Duodenal mucosa (tissue), 2 donors: ENCODE measurements around the gene TBPL2.

Experiments used
- H3K27ac ChIP-seq: one replicate; pipeline ENCODE4 v1.7.0; 2013; ENCODE audit warnings: low read depth, low read length
- H3K27me3 ChIP-seq, 2 donors: one replicate each; pipeline ENCODE4 v1.7.0; 2013; ENCODE audit warnings: low read length in 2 of 2, control low read depth in 1 of 2; ENCODE audit not compliant: insufficient read depth in 2 of 2, control insufficient read depth in 1 of 2
- H3K36me3 ChIP-seq, 2 donors: one replicate each; pipeline ENCODE4 v1.7.0; 2013; ENCODE audit warnings: low read length in 2 of 2, control low read depth in 1 of 2; ENCODE audit not compliant: insufficient read depth in 2 of 2, control insufficient read depth in 1 of 2
- H3K4me1 ChIP-seq, 2 donors: one replicate each; pipeline ENCODE4 v1.7.0; 2013; ENCODE audit warnings: low read length in 2 of 2, control low read depth in 1 of 2; ENCODE audit not compliant: insufficient read depth in 2 of 2, control insufficient read depth in 1 of 2
- H3K4me3 ChIP-seq, 2 donors: one replicate each; pipeline ENCODE4 v1.7.0; 2013; ENCODE audit warnings: low read length in 2 of 2, low read depth in 1 of 2
- H3K9ac ChIP-seq, 2 donors: one replicate each; pipeline ENCODE4 v1.7.0; 2013; ENCODE audit warnings: low read length in 2 of 2, low read depth in 1 of 2
- H3K9me3 ChIP-seq, 2 donors: one replicate each; pipeline ENCODE4 v1.7.0; 2013; ENCODE audit warnings: low read length in 2 of 2, control low read depth in 1 of 2; ENCODE audit not compliant: control insufficient read depth in 1 of 2

TBPL2 gene

GRCh38 chr14:55411426-55412389, 28.7 kb downstream of the TBPL2 start, which contains the start of gene ATG14:
ATG14 (minus strand) TSS chr14:55411830; CDS start chr14:55411822, 8 bp downstream.
- Histone ChIP-seq H3K4me1 (peaks cover 18 to 19% of the 10 kb centered on the region in 2 donors), H3K9me3 (no peaks in the 10 kb centered on the region), H3K27ac (peak within 1 kb of the TSS; percentile 71), H3K4me3 (peak within 1 kb of the TSS; percentile 87 to 96), H3K36me3 (peaks cover 0 to 2% of the 10 kb centered on the region in 2 donors), H3K27me3 (no peaks in the 10 kb centered on the region), H3K9ac (peak within 1 kb of the TSS; percentile 88 to 93)

GRCh38 chr14:55410876-55411275, 29.5 kb downstream of the TBPL2 start:
- Histone ChIP-seq H3K4me3 (peak overlapping the region; percentile 87 to 96), H3K9ac (peak overlapping the region; percentile 88 to 93), H3K27ac (no peak overlapping the region), H3K4me1 (peaks cover 17 to 19% of the 10 kb centered on the region in 2 donors), H3K9me3 (no peaks in the 10 kb centered on the region), H3K27me3 (no peaks in the 10 kb centered on the region), H3K36me3 (peaks cover 0 to 2% of the 10 kb centered on the region in 2 donors)

DNA sequence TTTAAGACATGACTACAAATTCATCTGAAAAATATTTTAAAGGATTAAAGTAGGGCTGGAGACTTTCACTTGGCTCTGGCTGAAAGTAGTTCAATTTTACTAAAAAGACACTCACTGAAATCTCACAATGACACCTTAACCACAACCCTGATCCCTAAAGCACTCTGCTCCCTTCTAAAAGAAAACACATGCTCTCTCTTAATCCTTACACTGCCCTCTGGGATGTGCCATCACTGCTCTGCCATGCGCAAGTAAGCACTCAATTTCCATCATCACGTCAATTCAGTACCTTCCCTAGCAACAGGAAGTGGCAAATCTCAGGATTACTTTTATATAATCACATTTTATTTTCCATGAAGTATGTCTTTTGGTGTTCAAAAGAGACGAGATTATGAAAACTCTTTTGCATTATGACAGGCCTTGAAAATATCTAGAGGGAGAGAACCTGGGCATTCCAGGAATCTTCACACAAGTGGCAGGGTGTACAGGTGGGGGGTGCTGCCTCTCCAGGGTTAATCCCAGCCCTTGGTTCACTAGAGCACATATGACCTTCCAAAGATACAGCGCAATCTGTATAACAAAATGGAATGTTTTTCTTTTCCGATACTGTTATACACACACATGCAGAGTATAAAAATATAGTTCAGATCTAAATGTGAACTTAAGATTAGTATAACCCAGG, 36.1 kb downstream of the TBPL2 start:
- Histone ChIP-seq H3K4me3 (no peak overlapping the region), H3K4me1 (no peaks in the 10 kb centered on the region), H3K36me3 (peaks cover 0 to 2% of the 10 kb centered on the region in 2 donors), H3K27me3 (no peaks in the 10 kb centered on the region), H3K9me3 (no peaks in the 10 kb centered on the region), H3K9ac (no peak overlapping the region), H3K27ac (no peak overlapping the region)

DNA sequence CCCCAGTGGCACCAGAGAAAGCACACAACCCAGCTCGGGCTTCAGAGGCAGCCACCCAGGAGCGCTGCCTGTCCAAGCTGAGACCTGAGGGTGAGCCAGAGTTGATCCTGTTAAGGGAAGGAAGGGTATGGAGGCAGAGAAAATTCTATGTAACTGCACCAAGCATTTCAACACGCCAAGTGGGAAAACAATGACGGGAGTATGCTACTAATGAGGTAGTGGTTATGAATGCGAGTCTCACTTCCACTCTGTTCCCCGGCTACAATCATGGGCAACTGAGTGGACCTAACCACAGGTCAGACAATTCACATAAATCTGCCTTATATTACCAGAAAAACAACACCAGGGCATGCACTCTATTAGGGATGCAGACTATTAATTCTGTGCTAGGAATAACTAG, 38.7 kb downstream of the TBPL2 start:
- no peaks in the 10 kb centered on the region for H3K9me3 ChIP-seq
- H3K27me3 ChIP-seq: no peaks in the 10 kb centered on the region
- H3K36me3 ChIP-seq: no peaks in the 10 kb centered on the region
- H3K4me1 ChIP-seq: no peaks in the 10 kb centered on the region
- no peak overlapping the region for H3K27ac ChIP-seq
- H3K4me3 ChIP-seq: no peak overlapping the region
- H3K9ac ChIP-seq: no peak overlapping the region

- Histone ChIP-seq H3K4me1 (no peaks in the 10 kb centered on the region), H3K9ac (no peak overlapping the region), H3K27me3 (no peaks in the 10 kb centered on the region), H3K27ac (no peak overlapping the region), H3K9me3 (no peaks in the 10 kb centered on the region), H3K36me3 (peaks cover 0 to 11% of the 10 kb centered on the region in 2 donors), H3K4me3 (no peak overlapping the region)
These were observed 40.6 kb downstream of the TBPL2 start for GRCh38 chr14:55399852-55400251.

DNA sequence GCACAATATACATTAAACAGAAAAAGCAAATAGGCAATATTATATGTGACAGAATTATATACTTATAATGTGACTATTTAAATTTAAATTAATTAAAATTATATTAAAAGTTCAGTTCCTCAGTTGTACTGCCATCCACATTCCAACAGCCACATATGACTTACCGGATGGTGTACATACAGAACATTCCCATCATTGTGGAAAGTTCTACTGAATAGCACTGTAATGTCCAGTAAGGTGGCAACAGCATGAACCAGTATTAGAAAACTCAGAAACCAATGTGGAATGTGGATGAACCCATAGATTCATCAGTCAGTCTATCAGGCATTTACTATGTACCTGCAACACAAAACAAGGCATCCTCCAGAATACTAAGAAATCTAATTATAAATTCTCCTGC, 41.2 kb downstream of the TBPL2 start:
- Histone ChIP-seq H3K4me1 (no peaks in the 10 kb centered on the region), H3K9me3 (no peaks in the 10 kb centered on the region), H3K27me3 (no peaks in the 10 kb centered on the region), H3K36me3 (peaks cover 0 to 16% of the 10 kb centered on the region in 2 donors), H3K27ac (no peak overlapping the region), H3K9ac (no peak overlapping the region), H3K4me3 (no peak overlapping the region)

GRCh38 chr14:55398679-55399078, 41.7 kb downstream of the TBPL2 start:
- no peaks in the 10 kb centered on the region for H3K9me3 ChIP-seq
- H3K4me3 ChIP-seq: no peak overlapping the region
- H3K36me3 ChIP-seq: peaks cover 0 to 16% of the 10 kb centered on the region in 2 donors
- H3K4me1 ChIP-seq: no peaks in the 10 kb centered on the region
- H3K9ac ChIP-seq: no peak overlapping the region
- H3K27ac ChIP-seq: no peak overlapping the region
- H3K27me3 ChIP-seq: no peaks in the 10 kb centered on the region

DNA sequence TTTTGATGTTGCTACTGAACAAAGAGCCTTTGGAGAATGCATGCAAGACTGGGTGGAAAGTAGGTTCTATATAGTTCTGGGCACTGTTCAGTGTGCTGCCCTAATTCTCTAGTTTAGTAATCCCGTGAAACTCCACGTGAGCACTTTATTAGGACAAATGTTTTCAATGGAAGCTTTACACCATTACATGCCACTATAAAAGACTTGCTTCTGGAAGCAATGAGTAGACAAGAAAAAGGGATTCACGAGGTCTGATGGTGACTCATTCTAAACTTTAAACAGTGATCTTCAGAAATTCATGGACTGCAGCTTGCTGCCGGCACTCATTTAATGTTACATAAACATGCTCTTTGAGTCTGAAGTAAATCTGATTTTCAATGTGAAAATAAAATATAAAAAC, 51.1 kb downstream of the TBPL2 start:
- no peaks in the 10 kb centered on the region for H3K27me3 ChIP-seq
- no peak overlapping the region for H3K9ac ChIP-seq
- no peaks in the 10 kb centered on the region for H3K9me3 ChIP-seq
- H3K27ac ChIP-seq: no peak overlapping the region
- no peak overlapping the region for H3K4me3 ChIP-seq
- peaks cover 0 to 16% of the 10 kb centered on the region in 2 donors for H3K4me1 ChIP-seq
- peaks cover 3 to 12% of the 10 kb centered on the region in 2 donors for H3K36me3 ChIP-seq

GRCh38 chr14:55388160-55388559, 52.3 kb downstream of the TBPL2 start:
- no peak overlapping the region for H3K9ac ChIP-seq
- peaks cover 0 to 16% of the 10 kb centered on the region in 2 donors for H3K4me1 ChIP-seq
- no peaks in the 10 kb centered on the region for H3K27me3 ChIP-seq
- no peak overlapping the region for H3K4me3 ChIP-seq
- H3K27ac ChIP-seq: no peak overlapping the region
- peaks cover 3 to 17% of the 10 kb centered on the region in 2 donors for H3K36me3 ChIP-seq
- no peaks in the 10 kb centered on the region for H3K9me3 ChIP-seq

DNA sequence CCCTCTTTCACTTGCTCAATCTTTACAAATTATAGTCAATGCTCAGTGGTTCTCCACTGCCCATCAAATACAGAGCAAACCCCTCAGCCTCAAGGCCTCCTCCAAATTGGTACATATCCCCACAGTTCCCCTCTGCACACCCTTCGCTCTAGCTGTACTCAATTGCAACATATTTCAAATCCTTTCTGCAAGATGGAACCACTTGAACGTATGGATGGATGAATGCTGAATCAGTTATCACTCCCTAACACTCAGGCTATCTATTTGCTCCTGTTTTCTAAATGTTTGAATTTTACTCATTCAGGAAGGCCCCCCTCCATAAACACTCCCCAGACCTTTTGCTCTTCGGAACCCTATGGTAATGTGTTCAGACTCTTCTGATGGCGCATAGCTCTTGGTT, 53.3 kb downstream of the TBPL2 start:
- peaks cover 3 to 15% of the 10 kb centered on the region in 2 donors for H3K36me3 ChIP-seq

More for the DNA sequence above, 53.3 kb downstream of the TBPL2 start:
- Histone ChIP-seq H3K4me1 (peaks cover 0 to 16% of the 10 kb centered on the region in 2 donors), H3K9me3 (no peaks in the 10 kb centered on the region), H3K27ac (no peak overlapping the region), H3K4me3 (no peak overlapping the region), H3K9ac (no peak overlapping the region), H3K27me3 (no peaks in the 10 kb centered on the region)
